HG03439 (cell line): ENCODE measurements around the gene MPG.
"Not testable (repeated sequence)": the region's sequence is repeated elsewhere in the genome, so short reads cannot be mapped to it uniquely, and the experiment has no call there.

Experiments used
- ATAC-seq: cut with Tn5 transposase; IDR thresholded peaks from one replicate; pipeline ENCODE4 v1.9.1; 2021; ENCODE audit warnings: mild to moderate bottlenecking, moderate library complexity; ENCODE audit not compliant: unreplicated experiment

Gene MPG

GRCh38 chr16:77807-78443 is at the start of gene MPG:
MPG (plus strand) TSS chr16:78225; CDS start chr16:78310, 85 bp downstream.
- ATAC-seq: peak; percentile 75

GRCh38 chr16:30627-31026 is 47.4 kb upstream of the MPG start:
- ATAC-seq: not testable (repeated sequence)

GRCh38 chr16:33154-33876 is 44.7 kb upstream of the MPG start:
- not testable (repeated sequence) for ATAC-seq

- no peak for ATAC-seq
Measured at GRCh38 chr16:33877-34647, 44.0 kb upstream of the MPG start.

GRCh38 chr16:34648-34987 is 43.4 kb upstream of the MPG start:
- no peak for ATAC-seq

- no peak for ATAC-seq
Measured at GRCh38 chr16:35011-35677, 42.9 kb upstream of the MPG start.

- no peak for ATAC-seq
Measured at GRCh38 chr16:35678-36305, 42.2 kb upstream of the MPG start.

- ATAC-seq: no peak
Measured at GRCh38 chr16:36336-36984, 41.6 kb upstream of the MPG start.

- ATAC-seq: no peak
Measured at GRCh38 chr16:37511-37910, 40.5 kb upstream of the MPG start.

- not testable (repeated sequence) for ATAC-seq
Measured at GRCh38 chr16:38206-38605, 39.8 kb upstream of the MPG start.

GRCh38 chr16:38941-39892 is 38.8 kb upstream of the MPG start:
- peak; percentile 46 for ATAC-seq

GRCh38 chr16:41439-42068 is 36.5 kb upstream of the MPG start:
- ATAC-seq: no peak

- no peak for ATAC-seq
Measured at GRCh38 chr16:42069-42457, 36.0 kb upstream of the MPG start.

GRCh38 chr16:42691-43090 is 35.3 kb upstream of the MPG start:
- no peak for ATAC-seq

- no peak for ATAC-seq
Measured at GRCh38 chr16:43294-43693, 34.7 kb upstream of the MPG start.

- no peak for ATAC-seq
Measured at GRCh38 chr16:44655-45054, 33.4 kb upstream of the MPG start.

- no peak for ATAC-seq
Measured at GRCh38 chr16:45454-45853, 32.6 kb upstream of the MPG start.

GRCh38 chr16:46510-46909 is 31.5 kb upstream of the MPG start:
- ATAC-seq: not testable (repeated sequence)

- ATAC-seq: no peak
Measured at GRCh38 chr16:47234-47633, 30.8 kb upstream of the MPG start.
